Fibroblast of mammary gland (primary cell): ENCODE data around the gene MXRA8.
A peak's percentile ranks its signal among the peaks of the same experiment; 100 is the strongest.
"Not testable (repeated sequence)": the region's sequence is repeated elsewhere in the genome, so short reads cannot be mapped to it uniquely, and the experiment has no call there.

ENCODE experiments used
- DNase-seq: peaks from one replicate; pipeline ENCODE4 v3.0.0-alpha.2; 2010; ENCODE audit warnings: low read depth
- H3K4me3 ChIP-seq: 2 replicates; pipeline ENCODE4 v1.5.1; 2011; ENCODE audit warnings: low read depth, mild to moderate bottlenecking, low read length, moderate library complexity; ENCODE audit not compliant: control insufficient read depth
- CTCF ChIP-seq: conservative IDR thresholded peaks from 2 replicates; pipeline ENCODE4 v1.5.1; 2011; ENCODE audit warnings: low read depth, low read length, inconsistent platforms; ENCODE audit not compliant: control insufficient read depth, insufficient read depth

Gene MXRA8, protein sequence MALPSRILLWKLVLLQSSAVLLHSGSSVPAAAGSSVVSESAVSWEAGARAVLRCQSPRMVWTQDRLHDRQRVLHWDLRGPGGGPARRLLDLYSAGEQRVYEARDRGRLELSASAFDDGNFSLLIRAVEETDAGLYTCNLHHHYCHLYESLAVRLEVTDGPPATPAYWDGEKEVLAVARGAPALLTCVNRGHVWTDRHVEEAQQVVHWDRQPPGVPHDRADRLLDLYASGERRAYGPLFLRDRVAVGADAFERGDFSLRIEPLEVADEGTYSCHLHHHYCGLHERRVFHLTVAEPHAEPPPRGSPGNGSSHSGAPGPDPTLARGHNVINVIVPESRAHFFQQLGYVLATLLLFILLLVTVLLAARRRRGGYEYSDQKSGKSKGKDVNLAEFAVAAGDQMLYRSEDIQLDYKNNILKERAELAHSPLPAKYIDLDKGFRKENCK

DNA sequence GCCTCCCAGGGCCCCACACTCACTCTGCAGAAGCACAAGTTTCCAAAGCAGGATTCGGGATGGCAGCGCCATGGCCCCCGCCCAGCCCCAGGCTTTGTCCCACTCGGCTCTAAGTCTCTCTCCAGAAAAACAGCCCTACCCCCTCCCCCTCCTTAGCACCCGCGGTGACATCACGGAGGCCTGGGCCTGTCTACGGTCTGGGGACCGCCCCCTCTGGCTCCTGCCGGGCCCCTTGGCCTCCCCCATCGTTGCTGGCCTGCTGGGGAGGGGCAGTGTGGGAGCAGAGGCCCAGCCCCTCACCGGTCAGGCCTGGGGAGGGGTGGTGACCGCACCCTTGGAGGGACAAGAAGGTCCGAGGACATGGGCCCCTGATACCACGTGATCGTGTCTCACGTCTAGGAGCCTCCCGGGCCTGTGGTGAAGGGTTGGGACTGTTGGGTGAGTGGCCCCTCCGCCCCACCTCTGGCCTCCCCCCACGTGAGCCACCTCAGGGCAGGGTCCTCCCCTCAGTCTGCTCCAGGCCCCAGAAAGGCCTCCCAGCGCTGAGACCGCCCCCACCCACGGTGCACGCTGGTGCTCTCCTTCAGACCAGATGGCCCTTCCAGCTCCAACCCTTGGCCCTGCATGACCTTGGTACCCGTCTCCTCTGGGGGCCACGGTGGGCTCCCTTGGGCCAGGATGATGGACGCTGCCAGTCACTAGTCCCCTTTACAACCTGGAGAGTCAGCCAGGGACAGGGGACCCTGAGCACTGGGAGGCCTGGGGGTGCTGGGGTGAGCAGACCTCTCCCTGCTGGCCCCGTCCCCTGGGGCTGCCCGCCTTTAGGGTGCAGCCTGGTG lies at the start of gene MXRA8:
Gene MXRA8 (minus strand): TSS at position 123 of the 839 bp plus-strand sequence. CDS start 51 bp downstream, at position 72.
- DNase-seq, result peak; percentile 93
- H3K4me3 ChIP-seq, result peak within 1 kb of the TSS; percentile 86
- TF ChIP-seq CTCF, result no peak

DNA sequence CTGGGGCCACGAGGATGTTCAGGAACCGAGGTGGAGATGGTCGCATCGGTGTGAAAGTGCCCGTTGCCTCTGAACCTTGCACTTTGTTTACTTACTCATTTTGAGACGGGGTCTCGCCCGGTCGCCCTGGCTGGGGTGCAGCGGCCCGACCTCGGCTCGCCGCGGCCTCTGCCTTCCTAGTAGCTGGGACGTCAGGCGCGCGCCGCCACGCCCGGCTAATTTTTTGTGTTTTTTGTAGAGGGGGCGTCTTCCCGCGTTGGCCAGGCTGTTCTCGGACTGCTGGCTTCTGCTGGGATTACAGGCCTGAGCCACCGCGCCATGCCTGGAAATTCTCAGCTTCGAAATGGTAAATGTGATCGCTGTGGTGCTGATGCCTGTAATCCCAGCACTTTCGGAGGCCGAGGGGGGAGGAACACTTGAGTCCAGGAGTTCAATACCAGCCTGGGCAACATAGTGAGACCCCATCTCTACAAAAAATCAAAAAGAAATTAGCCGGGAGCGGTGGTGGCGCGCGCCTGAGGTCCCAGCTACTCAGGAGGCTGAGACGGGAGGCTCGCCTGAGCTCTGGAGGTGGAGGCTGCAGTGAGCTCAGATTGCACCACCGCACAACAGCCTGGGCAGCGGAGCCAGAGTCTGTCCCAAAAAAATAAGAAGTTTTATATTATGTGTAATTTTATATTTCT lies 49.4 kb upstream of the MXRA8 start:
- peak overlapping the region; percentile 79 for H3K4me3 ChIP-seq
- DNase-seq, result peak; percentile 39
- TF ChIP-seq CTCF, result no peak

- peak within 1 kb of the TSS; percentile 79 for H3K4me3 ChIP-seq
- DNase-seq, result peak; percentile 88
- no peak for TF ChIP-seq CTCF
These were observed 48.7 kb upstream of the MXRA8 start, which contains the start of gene MRPL20 for GRCh38 chr1:1406821-1407635. MRPL20 (minus strand) TSS chr1:1407293; CDS start chr1:1407217, 76 bp downstream.

DNA sequence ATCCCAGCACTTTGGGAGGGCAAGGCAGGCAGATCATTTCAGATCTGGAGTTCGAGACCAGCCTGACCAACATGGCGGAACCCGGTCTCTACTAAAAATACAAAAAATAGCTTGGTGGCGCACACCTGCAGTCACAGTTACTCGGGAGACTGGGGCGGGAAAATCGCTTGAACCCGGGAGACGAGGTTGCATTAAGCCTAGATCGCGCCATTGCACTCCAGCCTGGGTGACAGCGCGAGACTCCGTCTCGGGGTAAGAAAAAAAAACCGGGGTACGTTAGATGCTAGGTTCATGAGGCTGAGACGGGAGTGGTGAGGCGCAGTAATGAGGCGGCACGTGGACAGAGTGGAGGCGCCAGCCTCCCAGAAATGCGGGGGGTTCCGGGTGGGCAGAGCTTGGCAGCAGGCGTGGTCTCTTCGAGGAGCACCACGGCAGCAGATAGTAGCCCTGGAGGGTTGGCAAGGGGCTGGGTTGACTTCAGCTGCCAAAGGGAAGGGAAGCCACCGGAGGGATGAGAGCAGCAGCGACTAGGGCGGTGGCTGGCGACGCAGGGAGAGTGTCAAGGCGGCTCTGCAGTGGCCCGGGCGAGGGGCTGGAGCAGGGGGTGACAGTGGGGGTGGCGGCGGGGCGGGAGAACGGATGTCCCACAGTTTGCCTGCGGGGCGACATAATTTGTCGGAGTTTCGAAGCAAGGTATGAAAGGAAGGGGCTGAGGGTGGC lies 47.9 kb upstream of the MXRA8 start:
- peak overlapping the region; percentile 79 for H3K4me3 ChIP-seq
- TF ChIP-seq CTCF, result no peak
- no peak for DNase-seq

DNA sequence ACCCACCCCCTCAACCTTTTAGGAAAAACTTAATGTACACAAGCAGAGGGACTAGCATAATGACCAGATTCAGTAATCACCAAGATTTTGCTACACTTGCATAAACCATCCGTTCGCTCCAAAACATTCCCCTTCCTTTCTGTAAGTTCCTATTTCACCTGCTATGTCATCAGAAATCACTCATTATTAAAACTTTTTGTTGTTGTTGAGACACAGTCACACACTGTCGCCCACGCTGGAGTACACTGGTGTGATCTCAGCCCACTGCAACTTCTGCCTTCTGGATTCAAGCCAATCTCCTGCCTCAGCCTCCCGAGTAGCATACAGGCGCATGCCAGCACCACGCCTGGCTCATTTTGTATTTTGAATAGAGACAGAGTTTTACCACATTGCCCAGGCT lies 45.3 kb upstream of the MXRA8 start:
- no peak overlapping the region for H3K4me3 ChIP-seq
- no peak for TF ChIP-seq CTCF
- DNase-seq, result peak; percentile 20

DNA sequence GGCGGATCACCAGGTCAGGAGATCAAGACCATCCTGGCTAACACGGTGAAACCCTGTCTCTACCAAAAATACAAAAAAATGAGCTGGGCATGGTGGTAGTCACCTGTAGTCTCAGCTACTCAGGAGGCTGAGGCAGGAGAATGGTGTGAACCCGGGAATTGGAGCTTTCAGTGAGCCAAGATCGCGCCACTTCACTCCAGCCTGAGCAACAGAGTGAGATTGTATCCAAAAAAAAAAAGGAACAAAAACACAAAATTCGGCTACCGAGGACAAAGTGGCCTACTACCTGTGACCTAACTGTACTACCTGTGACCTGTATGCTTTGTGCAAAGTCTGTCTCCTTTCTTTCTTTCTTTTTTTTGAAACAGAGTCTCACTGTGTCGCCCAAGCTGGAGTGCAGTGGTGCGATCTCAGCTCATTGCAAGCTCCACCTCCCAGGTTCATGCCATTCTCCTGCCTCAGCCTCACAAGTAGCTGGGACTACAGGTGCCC lies 44.6 kb upstream of the MXRA8 start:
- DNase-seq, H3K4me3 ChIP-seq: not testable (repeated sequence)
